Naive B cell (primary cell): ENCODE results near the gene CABCOCO1. TPM values are rescaled to one million over a fixed set of nuclear protein-coding genes. Genes with fewer than 3 reads are reported as not detected.
"Not testable (repeated sequence)": the region's sequence is repeated elsewhere in the genome, so short reads cannot be mapped to it uniquely, and the experiment has no call there.

Source experiments
- ATAC-seq, 2 donors: fragments of 150-1000 bp; cut with Tn5 transposase; 2 replicates each; pipeline ENCODE4 v1.10.0; 2021; ENCODE audit warnings: low read depth in 2 of 2, mild to moderate bottlenecking in 2 of 2, moderate library complexity in 2 of 2
- DNase-seq: peaks from one replicate; pipeline ENCODE4 v3.0.0; 2022
- H3K27ac Mint-ChIP-seq, 6 donors: one replicate each; pipeline ENCODE4 v1.8.0; 2020 to 2022; ENCODE audit warnings: mild to moderate bottlenecking in 6 of 6, mixed read lengths in 6 of 6, moderate library complexity in 5 of 6, inconsistent platforms in 2 of 6
- H3K27me3 Mint-ChIP-seq, 3 donors: one replicate each; pipeline ENCODE4 v1.8.0; 2021 to 2022; ENCODE audit warnings: mixed read lengths in 3 of 3, mild to moderate bottlenecking in 1 of 3
- H3K36me3 Mint-ChIP-seq, 2 donors: one replicate each; pipeline ENCODE4 v1.8.0; 2020 to 2022; ENCODE audit warnings: mixed read lengths in 2 of 2, inconsistent platforms in 1 of 2, mild to moderate bottlenecking in 1 of 2
- H3K4me1 Mint-ChIP-seq, 3 donors: one replicate each; pipeline ENCODE4 v1.8.0; 2020 to 2022; ENCODE audit warnings: mixed read lengths in 3 of 3, inconsistent platforms in 1 of 3, mild to moderate bottlenecking in 1 of 3, moderate library complexity in 1 of 3
- H3K4me3 Mint-ChIP-seq, 8 donors: one replicate each; pipeline ENCODE4 v1.8.0; 2020 to 2022; ENCODE audit warnings: mild to moderate bottlenecking in 8 of 8, mixed read lengths in 8 of 8, moderate library complexity in 8 of 8, inconsistent platforms in 2 of 8
- H3K9me3 Mint-ChIP-seq, 7 donors: one replicate each; pipeline ENCODE4 v1.8.0; 2020 to 2022; ENCODE audit warnings: mixed read lengths in 7 of 7, mild to moderate bottlenecking in 5 of 7, inconsistent platforms in 2 of 7, moderate library complexity in 1 of 7
- polyA plus RNA-seq, 6 donors: library from polyadenylated mRNA; unstranded; fragments of 300-500 nt; fragmentation: Illumina TruSeq; gene quantifications; one replicate each; pipeline ENCODE4 v1.2.3, GENCODE V29; 2021; ENCODE audit warnings: low read depth in 6 of 6

The CABCOCO1 gene
- polyA plus RNA-seq, 6 donors from 2014 or later = not detected

DNA sequence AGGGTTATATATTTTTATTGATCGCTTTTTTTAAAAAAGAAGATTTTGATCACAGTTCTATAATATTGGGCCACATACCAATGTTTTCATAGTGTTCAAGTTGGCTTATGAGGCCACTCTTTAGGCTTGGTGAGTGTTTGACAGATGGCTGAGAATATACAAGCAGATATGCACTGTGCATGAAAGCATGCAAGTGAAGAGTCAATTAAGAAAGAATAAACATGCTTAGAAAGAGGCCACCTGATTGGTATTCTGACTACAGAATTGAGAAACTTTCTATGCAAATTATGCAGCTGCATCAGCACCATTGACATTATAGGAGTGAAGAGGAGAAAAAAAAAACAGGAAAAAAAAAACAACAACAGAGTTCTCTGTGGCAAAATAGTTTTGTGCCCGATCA is 39.9 kb downstream of the CABCOCO1 start:
- H3K4me3 Mint-ChIP-seq = no peak overlapping the region
- H3K36me3 Mint-ChIP-seq = no peaks in the 10 kb centered on the region
- no peak overlapping the region for H3K27ac Mint-ChIP-seq
- H3K4me1 Mint-ChIP-seq = no peaks in the 10 kb centered on the region
- DNase-seq (no peak), ATAC-seq (no peak)
- peaks cover 3 to 10% (median 7%) of the 10 kb centered on the region in 3 donors for H3K27me3 Mint-ChIP-seq
- H3K9me3 Mint-ChIP-seq = no peaks in the 10 kb centered on the region

- no peaks in the 10 kb centered on the region for H3K36me3 Mint-ChIP-seq
- no peaks in the 10 kb centered on the region for H3K4me1 Mint-ChIP-seq
- DNase-seq = no peak
- no peaks in the 10 kb centered on the region for H3K9me3 Mint-ChIP-seq
- no peak for ATAC-seq
- H3K27me3 Mint-ChIP-seq = peaks cover 3 to 19% (median 7%) of the 10 kb centered on the region in 3 donors
- H3K27ac Mint-ChIP-seq = no peak overlapping the region
- H3K4me3 Mint-ChIP-seq = no peak overlapping the region
These were observed 42.4 kb downstream of the CABCOCO1 start for GRCh38 chr10:61705022-61705613.

GRCh38 chr10:61708846-61709245 is 46.1 kb downstream of the CABCOCO1 start:
- ATAC-seq (no peak), DNase-seq (no peak)
- Mint-ChIP-seq H3K27ac (no peak overlapping the region), H3K27me3 (peaks cover 7 to 27% (median 15%) of the 10 kb centered on the region in 3 donors), H3K9me3 (peaks cover 0 to 3% (median 0%) of the 10 kb centered on the region in 7 donors), H3K36me3 (no peaks in the 10 kb centered on the region), H3K4me3 (no peak overlapping the region), H3K4me1 (no peaks in the 10 kb centered on the region)

- ATAC-seq, H3K36me3 Mint-ChIP-seq, H3K4me3 Mint-ChIP-seq, H3K9me3 Mint-ChIP-seq, H3K27ac Mint-ChIP-seq, H3K4me1 Mint-ChIP-seq, DNase-seq: not testable (repeated sequence)
- peaks cover 4 to 37% (median 26%) of the 10 kb centered on the region in 3 donors for H3K27me3 Mint-ChIP-seq
These were observed 49.4 kb downstream of the CABCOCO1 start for GRCh38 chr10:61712105-61712504.

DNA sequence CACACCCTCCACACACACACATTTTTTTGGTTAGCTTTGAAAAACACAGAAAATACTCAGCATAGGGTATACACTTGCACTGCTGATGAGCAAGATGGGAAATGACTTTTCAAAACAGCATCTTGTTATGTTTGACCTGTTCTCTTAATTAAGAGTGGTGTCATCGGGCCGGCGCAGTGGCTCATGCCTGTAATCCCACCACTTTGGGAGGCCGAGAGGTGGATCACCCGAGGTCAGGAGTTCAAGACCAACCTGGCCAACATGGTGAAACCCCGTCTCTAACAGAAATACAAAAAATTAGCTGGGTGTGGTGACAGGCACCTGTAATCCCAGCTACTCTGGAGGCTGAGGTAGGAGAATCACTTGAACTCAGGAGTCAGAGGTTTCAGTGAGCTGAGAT is 56.7 kb downstream of the CABCOCO1 start:
- H3K27me3 Mint-ChIP-seq = peaks cover 10 to 27% (median 11%) of the 10 kb centered on the region in 3 donors
- not testable (repeated sequence) for H3K9me3 Mint-ChIP-seq, H3K4me3 Mint-ChIP-seq, H3K4me1 Mint-ChIP-seq, H3K27ac Mint-ChIP-seq, DNase-seq, ATAC-seq, H3K36me3 Mint-ChIP-seq

- peaks cover 6 to 22% (median 11%) of the 10 kb centered on the region in 3 donors for H3K27me3 Mint-ChIP-seq
- H3K36me3 Mint-ChIP-seq = no peaks in the 10 kb centered on the region
- H3K9me3 Mint-ChIP-seq = peaks cover 0 to 6% (median 2%) of the 10 kb centered on the region in 7 donors
- no peak for ATAC-seq
- H3K27ac Mint-ChIP-seq = no peak overlapping the region
- no peak for DNase-seq
- no peak overlapping the region for H3K4me3 Mint-ChIP-seq
- no peaks in the 10 kb centered on the region for H3K4me1 Mint-ChIP-seq
These were observed 57.2 kb downstream of the CABCOCO1 start for GRCh38 chr10:61719906-61720305.

GRCh38 chr10:61721431-61721830 is 58.7 kb downstream of the CABCOCO1 start:
- Mint-ChIP-seq H3K27ac (no peak overlapping the region), H3K27me3 (peaks cover 0 to 15% (median 11%) of the 10 kb centered on the region in 3 donors), H3K36me3 (no peaks in the 10 kb centered on the region), H3K4me1 (no peaks in the 10 kb centered on the region), H3K9me3 (peaks cover 0 to 8% (median 3%) of the 10 kb centered on the region in 7 donors), H3K4me3 (no peak overlapping the region)
- DNase-seq = no peak
- no peak for ATAC-seq

GRCh38 chr10:61725221-61725620 is 62.5 kb downstream of the CABCOCO1 start:
- not testable (repeated sequence) for H3K4me3 Mint-ChIP-seq, H3K36me3 Mint-ChIP-seq, H3K27ac Mint-ChIP-seq, ATAC-seq, H3K9me3 Mint-ChIP-seq, DNase-seq, H3K4me1 Mint-ChIP-seq
- H3K27me3 Mint-ChIP-seq = peaks cover 8 to 26% (median 11%) of the 10 kb centered on the region in 3 donors

DNA sequence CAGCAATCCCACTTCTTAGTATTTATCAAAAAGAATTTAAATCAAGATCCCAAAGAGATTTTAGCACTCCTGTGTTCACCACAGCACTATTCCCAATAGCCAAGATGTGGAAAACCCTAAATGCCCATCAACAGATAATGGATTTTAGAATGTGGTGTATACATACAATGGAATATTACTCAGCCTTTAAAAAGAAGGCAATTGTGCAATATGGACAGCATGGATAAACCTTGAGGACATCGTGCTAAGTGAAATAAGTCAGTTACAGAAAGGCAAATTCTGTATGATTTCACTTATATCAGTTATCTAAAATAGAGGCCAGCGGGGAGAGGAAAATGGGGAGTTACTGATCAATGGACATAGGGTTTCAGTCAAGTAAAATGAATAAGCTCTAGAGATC is 66.9 kb downstream of the CABCOCO1 start:
- H3K4me1 Mint-ChIP-seq = no peaks in the 10 kb centered on the region
- peaks cover 0 to 36% (median 11%) of the 10 kb centered on the region in 3 donors for H3K27me3 Mint-ChIP-seq
- H3K9me3 Mint-ChIP-seq = peaks cover 0 to 7% (median 2%) of the 10 kb centered on the region in 7 donors
- DNase-seq = no peak
- H3K27ac Mint-ChIP-seq = no peak overlapping the region
- no peak overlapping the region for H3K4me3 Mint-ChIP-seq
- no peaks in the 10 kb centered on the region for H3K36me3 Mint-ChIP-seq
- ATAC-seq = no peak

- Mint-ChIP-seq H3K4me1 (no peaks in the 10 kb centered on the region), H3K27me3 (peaks cover 0 to 36% (median 11%) of the 10 kb centered on the region in 3 donors), H3K27ac (no peak overlapping the region), H3K4me3 (no peak overlapping the region), H3K36me3 (no peaks in the 10 kb centered on the region), H3K9me3 (no peaks in the 10 kb centered on the region)
- DNase-seq = no peak
- ATAC-seq = no peak
These were observed 67.9 kb downstream of the CABCOCO1 start for GRCh38 chr10:61730671-61731070.

- Mint-ChIP-seq H3K4me3 (no peak overlapping the region), H3K9me3 (no peaks in the 10 kb centered on the region), H3K4me1 (no peaks in the 10 kb centered on the region), H3K36me3 (no peaks in the 10 kb centered on the region), H3K27me3 (peaks cover 0 to 36% (median 18%) of the 10 kb centered on the region in 3 donors), H3K27ac (no peak overlapping the region)
- DNase-seq (no peak), ATAC-seq (no peak)
These were observed 68.9 kb downstream of the CABCOCO1 start for GRCh38 chr10:61731638-61732037.

- ATAC-seq (no peak), DNase-seq (no peak)
- Mint-ChIP-seq H3K27ac (no peak overlapping the region), H3K4me1 (no peaks in the 10 kb centered on the region), H3K36me3 (no peaks in the 10 kb centered on the region), H3K27me3 (peaks cover 0 to 43% (median 28%) of the 10 kb centered on the region in 3 donors), H3K9me3 (peaks cover 0 to 2% (median 0%) of the 10 kb centered on the region in 7 donors), H3K4me3 (no peak overlapping the region)
These were observed 70.0 kb downstream of the CABCOCO1 start for GRCh38 chr10:61732629-61733278.

DNA sequence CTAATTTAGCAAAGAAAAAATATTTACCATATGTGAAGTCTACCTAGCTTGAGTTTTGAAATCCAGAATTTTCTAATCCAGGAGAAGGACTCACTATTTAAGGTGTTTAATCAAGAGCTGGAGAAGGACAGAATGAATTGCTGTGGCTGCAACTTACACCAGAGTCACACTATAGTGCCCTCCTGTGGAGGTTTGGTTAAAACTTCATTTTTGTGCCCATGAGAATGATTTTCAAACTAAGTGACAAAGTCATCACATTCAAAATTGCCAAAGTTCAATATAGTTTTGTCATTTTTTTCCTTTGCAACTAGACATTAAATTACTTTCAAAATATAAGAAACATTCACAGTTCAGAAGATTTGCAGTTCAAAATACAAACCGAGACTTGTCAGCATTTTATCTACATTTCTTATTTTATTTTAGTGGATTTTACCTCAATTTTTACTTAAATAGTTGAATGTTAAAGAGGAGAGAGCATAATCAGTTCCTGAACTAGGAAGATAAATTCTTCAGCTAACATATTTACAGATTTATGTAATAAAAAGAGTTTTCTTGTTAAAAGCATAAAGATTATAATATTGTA is 70.7 kb downstream of the CABCOCO1 start:
- Mint-ChIP-seq H3K4me3 (no peak overlapping the region), H3K4me1 (no peaks in the 10 kb centered on the region), H3K27me3 (peaks cover 0 to 43% (median 28%) of the 10 kb centered on the region in 3 donors), H3K36me3 (no peaks in the 10 kb centered on the region), H3K9me3 (peaks cover 0 to 2% (median 0%) of the 10 kb centered on the region in 7 donors), H3K27ac (no peak overlapping the region)
- ATAC-seq = no peak
- peak; percentile 10 for DNase-seq

DNA sequence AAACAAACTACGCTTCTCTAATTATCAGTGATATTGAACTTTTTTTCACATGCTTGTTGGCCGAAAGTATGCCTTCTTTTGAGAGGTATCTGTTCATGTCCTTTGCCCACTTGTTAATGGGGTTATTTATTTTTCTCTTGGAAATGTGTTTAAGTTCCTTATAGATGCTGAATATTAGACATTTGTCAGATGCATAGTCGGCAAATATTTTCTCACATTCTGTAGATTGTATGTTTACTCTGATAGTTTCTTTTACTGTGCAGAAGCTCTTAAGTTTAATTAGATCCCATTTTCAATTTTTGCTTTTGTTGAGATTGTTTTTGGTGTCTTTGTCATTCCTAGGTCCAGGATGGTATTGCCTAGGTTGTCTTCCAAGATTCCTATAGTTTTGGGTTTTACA is 73.2 kb downstream of the CABCOCO1 start:
- ATAC-seq (no peak), DNase-seq (no peak)
- Mint-ChIP-seq H3K27me3 (peaks cover 0 to 21% (median 17%) of the 10 kb centered on the region in 3 donors), H3K4me1 (no peaks in the 10 kb centered on the region), H3K36me3 (no peaks in the 10 kb centered on the region), H3K27ac (no peak overlapping the region), H3K4me3 (no peak overlapping the region), H3K9me3 (peaks cover 0 to 2% (median 0%) of the 10 kb centered on the region in 7 donors)
